Measurements from ENCODE around the gene UNC80. TPM values are rescaled to one million over a fixed set of nuclear protein-coding genes. Genes with fewer than 3 reads are reported as not detected.

UNC80 gene
- total and polyA plus RNA-seq, 2 of the 13 experiments (the other 11 are each of a cell fraction or from before 2014, with no cell fraction given) = not detected

DNA sequence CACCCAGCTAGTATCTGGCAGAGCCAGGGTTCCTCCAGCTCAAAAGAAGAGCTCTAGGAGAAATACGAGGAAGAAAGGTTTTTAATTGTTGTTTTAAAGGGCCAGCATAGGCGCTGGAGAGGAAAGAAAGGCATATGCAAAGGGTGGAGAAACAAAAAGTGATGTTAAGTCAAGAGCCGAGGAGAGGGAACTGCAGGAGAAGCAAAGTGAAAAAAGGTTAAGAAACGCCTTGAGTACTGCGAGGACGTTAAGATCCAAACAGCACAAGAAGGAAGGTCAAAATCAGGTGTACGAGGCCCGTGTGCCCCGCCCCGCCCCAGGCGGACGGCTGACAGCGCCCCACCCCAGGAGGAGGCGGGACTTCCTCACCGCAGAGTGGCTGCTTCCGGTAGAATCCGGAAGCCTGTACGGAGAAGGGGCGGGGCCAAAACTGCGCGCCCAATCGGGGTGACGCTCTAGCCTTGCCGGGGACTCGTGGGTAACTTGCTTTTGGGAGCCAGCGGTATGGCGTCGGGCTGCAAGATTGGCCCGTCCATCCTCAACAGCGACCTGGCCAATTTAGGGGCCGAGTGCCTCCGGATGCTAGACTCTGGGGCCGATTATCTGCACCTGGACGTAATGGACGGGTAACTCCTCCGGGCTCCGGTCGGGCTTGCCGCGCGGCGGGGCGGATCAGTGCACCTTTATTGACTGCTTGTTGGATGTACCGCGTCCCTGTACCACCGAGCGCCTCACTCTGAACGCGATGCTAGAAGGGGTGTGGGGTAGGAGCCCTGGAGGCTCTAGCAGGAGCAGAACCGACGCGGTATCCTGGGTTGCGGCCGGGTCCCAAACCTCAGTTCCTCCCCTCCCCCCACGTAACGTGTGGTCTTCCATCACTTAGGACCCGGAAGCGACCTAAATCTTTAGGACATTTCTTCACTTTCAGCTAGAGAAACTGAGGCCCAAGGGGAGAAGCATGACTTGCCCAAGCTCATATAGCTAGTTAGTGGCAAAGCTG, 230.8 kb downstream of the UNC80 start, which contains the start of gene RPE (continued):
- TF ChIP-seq, protein P1, sequence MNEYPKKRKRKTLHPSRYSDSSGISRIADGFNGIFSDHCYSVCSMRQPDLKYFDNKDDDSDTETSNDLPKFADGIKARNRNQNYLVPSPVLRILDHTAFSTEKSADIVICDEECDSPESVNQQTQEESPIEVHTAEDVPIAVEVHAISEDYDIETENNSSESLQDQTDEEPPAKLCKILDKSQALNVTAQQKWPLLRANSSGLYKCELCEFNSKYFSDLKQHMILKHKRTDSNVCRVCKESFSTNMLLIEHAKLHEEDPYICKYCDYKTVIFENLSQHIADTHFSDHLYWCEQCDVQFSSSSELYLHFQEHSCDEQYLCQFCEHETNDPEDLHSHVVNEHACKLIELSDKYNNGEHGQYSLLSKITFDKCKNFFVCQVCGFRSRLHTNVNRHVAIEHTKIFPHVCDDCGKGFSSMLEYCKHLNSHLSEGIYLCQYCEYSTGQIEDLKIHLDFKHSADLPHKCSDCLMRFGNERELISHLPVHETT (CRISPR knock-in tag; conservative IDR thresholded peaks at IDR 0.05) = no peak
- TF ChIP-seq, protein P2, sequence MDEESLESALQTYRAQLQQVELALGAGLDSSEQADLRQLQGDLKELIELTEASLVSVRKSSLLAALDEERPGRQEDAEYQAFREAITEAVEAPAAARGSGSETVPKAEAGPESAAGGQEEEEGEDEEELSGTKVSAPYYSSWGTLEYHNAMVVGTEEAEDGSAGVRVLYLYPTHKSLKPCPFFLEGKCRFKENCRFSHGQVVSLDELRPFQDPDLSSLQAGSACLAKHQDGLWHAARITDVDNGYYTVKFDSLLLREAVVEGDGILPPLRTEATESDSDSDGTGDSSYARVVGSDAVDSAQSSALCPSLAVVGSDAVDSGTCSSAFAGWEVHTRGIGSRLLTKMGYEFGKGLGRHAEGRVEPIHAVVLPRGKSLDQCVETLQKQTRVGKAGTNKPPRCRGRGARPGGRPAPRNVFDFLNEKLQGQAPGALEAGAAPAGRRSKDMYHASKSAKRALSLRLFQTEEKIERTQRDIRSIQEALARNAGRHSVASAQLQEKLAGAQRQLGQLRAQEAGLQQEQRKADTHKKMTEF (CRISPR knock-in tag; IDR thresholded peaks at IDR 0.05) = peak; percentile 74; the same call in 1 of the 2 replicates
- TF ChIP-seq, protein P3, sequence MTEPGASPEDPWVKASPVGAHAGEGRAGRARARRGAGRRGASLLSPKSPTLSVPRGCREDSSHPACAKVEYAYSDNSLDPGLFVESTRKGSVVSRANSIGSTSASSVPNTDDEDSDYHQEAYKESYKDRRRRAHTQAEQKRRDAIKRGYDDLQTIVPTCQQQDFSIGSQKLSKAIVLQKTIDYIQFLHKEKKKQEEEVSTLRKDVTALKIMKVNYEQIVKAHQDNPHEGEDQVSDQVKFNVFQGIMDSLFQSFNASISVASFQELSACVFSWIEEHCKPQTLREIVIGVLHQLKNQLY (CRISPR knock-in tag; IDR thresholded peaks at IDR 0.05) = peak; percentile 50; the same call in 1 of the 2 replicates
- TF ChIP-seq, protein P4, sequence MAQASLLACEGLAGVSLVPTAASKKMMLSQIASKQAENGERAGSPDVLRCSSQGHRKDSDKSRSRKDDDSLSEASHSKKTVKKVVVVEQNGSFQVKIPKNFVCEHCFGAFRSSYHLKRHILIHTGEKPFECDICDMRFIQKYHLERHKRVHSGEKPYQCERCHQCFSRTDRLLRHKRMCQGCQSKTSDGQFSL (CRISPR knock-in tag; IDR thresholded peaks at IDR 0.05) = no peak
- TF ChIP-seq MIER3 (CRISPR knock-in tag; IDR thresholded peaks at IDR 0.05; ENCODE audit: borderline replicate concordance) (peak; percentile 0; the same call in 1 of the 2 replicates), KDM5B (CRISPR knock-in tag; IDR thresholded peaks at IDR 0.05; ENCODE audit: borderline replicate concordance) (peak; percentile 90), ZNF383 (CRISPR knock-in tag; IDR thresholded peaks at IDR 0.05; ENCODE audit: borderline replicate concordance) (no peak), AGO1 (IDR thresholded peaks at IDR 0.05; ENCODE audit: low read depth, low read length, poor library complexity, severe bottlenecking) (peak; percentile 45), KDM2A (CRISPR knock-in tag; IDR thresholded peaks at IDR 0.05; ENCODE audit: borderline replicate concordance, low read depth) (peak; percentile 82), NRL (CRISPR knock-in tag; IDR thresholded peaks at IDR 0.05; ENCODE audit: borderline replicate concordance) (peak; percentile 80; the same call in 1 of the 2 replicates)
- TF ChIP-seq, protein P5, sequence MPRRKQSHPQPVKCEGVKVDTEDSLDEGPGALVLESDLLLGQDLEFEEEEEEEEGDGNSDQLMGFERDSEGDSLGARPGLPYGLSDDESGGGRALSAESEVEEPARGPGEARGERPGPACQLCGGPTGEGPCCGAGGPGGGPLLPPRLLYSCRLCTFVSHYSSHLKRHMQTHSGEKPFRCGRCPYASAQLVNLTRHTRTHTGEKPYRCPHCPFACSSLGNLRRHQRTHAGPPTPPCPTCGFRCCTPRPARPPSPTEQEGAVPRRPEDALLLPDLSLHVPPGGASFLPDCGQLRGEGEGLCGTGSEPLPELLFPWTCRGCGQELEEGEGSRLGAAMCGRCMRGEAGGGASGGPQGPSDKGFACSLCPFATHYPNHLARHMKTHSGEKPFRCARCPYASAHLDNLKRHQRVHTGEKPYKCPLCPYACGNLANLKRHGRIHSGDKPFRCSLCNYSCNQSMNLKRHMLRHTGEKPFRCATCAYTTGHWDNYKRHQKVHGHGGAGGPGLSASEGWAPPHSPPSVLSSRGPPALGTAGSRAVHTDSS (CRISPR knock-in tag; conservative IDR thresholded peaks at IDR 0.05) = no peak
- TF ChIP-seq, protein P6, sequence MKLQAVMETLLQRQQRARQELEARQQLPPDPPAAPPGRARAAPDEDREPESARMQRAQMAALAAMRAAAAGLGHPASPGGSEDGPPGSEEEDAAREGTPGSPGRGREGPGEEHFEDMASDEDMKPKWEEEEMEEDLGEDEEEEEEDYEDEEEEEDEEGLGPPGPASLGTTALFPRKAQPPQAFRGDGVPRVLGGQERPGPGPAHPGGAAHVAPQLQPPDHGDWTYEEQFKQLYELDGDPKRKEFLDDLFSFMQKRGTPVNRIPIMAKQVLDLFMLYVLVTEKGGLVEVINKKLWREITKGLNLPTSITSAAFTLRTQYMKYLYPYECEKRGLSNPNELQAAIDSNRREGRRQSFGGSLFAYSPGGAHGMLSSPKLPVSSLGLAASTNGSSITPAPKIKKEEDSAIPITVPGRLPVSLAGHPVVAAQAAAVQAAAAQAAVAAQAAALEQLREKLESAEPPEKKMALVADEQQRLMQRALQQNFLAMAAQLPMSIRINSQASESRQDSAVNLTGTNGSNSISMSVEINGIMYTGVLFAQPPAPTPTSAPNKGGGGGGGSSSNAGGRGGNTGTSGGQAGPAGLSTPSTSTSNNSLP (IDR thresholded peaks at IDR 0.05; ENCODE audit: low read depth, low read length) = no peak
- TF ChIP-seq, protein P7, sequence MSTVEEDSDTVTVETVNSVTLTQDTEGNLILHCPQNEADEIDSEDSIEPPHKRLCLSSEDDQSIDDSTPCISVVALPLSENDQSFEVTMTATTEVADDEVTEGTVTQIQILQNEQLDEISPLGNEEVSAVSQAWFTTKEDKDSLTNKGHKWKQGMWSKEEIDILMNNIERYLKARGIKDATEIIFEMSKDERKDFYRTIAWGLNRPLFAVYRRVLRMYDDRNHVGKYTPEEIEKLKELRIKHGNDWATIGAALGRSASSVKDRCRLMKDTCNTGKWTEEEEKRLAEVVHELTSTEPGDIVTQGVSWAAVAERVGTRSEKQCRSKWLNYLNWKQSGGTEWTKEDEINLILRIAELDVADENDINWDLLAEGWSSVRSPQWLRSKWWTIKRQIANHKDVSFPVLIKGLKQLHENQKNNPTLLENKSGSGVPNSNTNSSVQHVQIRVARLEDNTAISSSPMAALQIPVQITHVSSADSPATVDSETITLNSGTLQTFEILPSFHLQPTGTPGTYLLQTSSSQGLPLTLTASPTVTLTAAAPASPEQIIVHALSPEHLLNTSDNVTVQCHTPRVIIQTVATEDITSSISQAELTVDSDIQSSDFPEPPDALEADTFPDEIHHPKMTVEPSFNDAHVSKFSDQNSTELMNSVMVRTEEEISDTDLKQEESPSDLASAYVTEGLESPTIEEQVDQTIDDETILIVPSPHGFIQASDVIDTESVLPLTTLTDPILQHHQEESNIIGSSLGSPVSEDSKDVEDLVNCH (CRISPR knock-in tag; IDR thresholded peaks at IDR 0.05) = no peak
